Measurements from ENCODE around the gene PAPSS1. TPM values are rescaled to one million over a fixed set of nuclear protein-coding genes. Genes with fewer than 3 reads are reported as not detected.

PAPSS1 gene
- total RNA-seq, 4 donors from 2014 or later = 22.7 to 35.3 (median 29.6) TPM

GRCh38 chr4:107685740-107686139, 34.3 kb downstream of the PAPSS1 start:
- Histone ChIP-seq H3K36me3 (no peaks in the 10 kb centered on the region), H3K4me3 (replicated peaks in 1 of 3) (no peak overlapping the region), H3K27ac (no peak overlapping the region), H3K9me3 (no peaks in the 10 kb centered on the region), H3K4me1 (peaks cover 0 to 3% of the 10 kb centered on the region in 2 donors), H3K27me3 (no peaks in the 10 kb centered on the region)
- TF ChIP-seq CTCF (IDR thresholded peaks at IDR 0.05) (no peak), POLR2A (IDR thresholded peaks at IDR 0.05) (no peak)
- intact Hi-C loops (cut with DNase I) = no loop called here
- no peak for DNase-seq
- WGBS, 2 donors = 62 to 76% methylated on average over 1 of the region's 1 CpG

- no peaks in the 10 kb centered on the region for H3K36me3 ChIP-seq
- peaks cover 0 to 3% of the 10 kb centered on the region in 2 donors for H3K4me1 ChIP-seq
- H3K9me3 ChIP-seq = no peaks in the 10 kb centered on the region
- H3K27ac ChIP-seq = no peak overlapping the region
- intact Hi-C loops (cut with DNase I) = no loop called here
- no peaks in the 10 kb centered on the region for H3K27me3 ChIP-seq
- H3K4me3 ChIP-seq (replicated peaks in 1 of 3) = no peak overlapping the region
- no peak for TF ChIP-seq CTCF (IDR thresholded peaks at IDR 0.05)
- no peak for TF ChIP-seq POLR2A (IDR thresholded peaks at IDR 0.05)
- DNase-seq = no peak
Measured at GRCh38 chr4:107683873-107684272, 36.2 kb downstream of the PAPSS1 start.

- 96 to 97% methylated on average over 3 of the region's 3 CpGs for WGBS, 2 donors
- H3K4me1 ChIP-seq = peaks cover 0 to 3% of the 10 kb centered on the region in 2 donors
- H3K36me3 ChIP-seq = no peaks in the 10 kb centered on the region
- DNase-seq = no peak
- H3K4me3 ChIP-seq (replicated peaks in 1 of 3) = no peak overlapping the region
- H3K27me3 ChIP-seq = no peaks in the 10 kb centered on the region
- intact Hi-C loops (cut with DNase I) = no loop called here
- TF ChIP-seq CTCF (IDR thresholded peaks at IDR 0.05) = no peak
- no peak for TF ChIP-seq POLR2A (IDR thresholded peaks at IDR 0.05)
- no peaks in the 10 kb centered on the region for H3K9me3 ChIP-seq
- no peak overlapping the region for H3K27ac ChIP-seq
Measured at GRCh38 chr4:107682306-107682705, 37.7 kb downstream of the PAPSS1 start.

DNA sequence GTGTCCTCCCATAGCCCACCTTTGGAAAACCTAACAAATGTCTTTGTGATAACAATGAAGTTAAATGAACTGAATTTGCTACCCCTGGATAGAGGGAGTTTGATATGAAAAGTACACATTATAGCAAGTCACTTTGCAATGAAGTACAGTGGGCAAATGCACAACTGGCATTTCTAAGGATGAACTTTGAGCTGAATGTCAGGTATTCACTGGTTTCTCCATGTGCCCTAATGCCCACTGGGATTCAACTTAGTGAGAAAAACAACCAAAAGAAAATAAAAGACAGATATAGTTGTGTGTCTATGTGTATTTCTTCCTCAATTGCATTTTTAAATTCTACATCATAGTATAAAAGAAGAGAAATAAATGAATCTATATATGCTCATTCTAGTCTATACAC, 51.0 kb downstream of the PAPSS1 start:
- intact Hi-C loops (cut with DNase I) = no loop called here
- Histone ChIP-seq H3K27ac (no peak overlapping the region), H3K9me3 (no peaks in the 10 kb centered on the region), H3K36me3 (no peaks in the 10 kb centered on the region), H3K27me3 (no peaks in the 10 kb centered on the region), H3K4me3 (replicated peaks in 1 of 3) (no peak overlapping the region), H3K4me1 (peaks cover 4 to 14% of the 10 kb centered on the region in 2 donors)
- TF ChIP-seq CTCF (IDR thresholded peaks at IDR 0.05) (no peak), POLR2A (IDR thresholded peaks at IDR 0.05) (no peak)
- DNase-seq = no peak

GRCh38 chr4:107666134-107666533, 53.9 kb downstream of the PAPSS1 start:
- Histone ChIP-seq H3K27me3 (no peaks in the 10 kb centered on the region), H3K27ac (no peak overlapping the region), H3K4me1 (peaks cover 4 to 14% of the 10 kb centered on the region in 2 donors), H3K36me3 (no peaks in the 10 kb centered on the region), H3K4me3 (replicated peaks in 1 of 3) (no peak overlapping the region), H3K9me3 (no peaks in the 10 kb centered on the region)
- peak in 3 of 6 experiments; percentile 42 to 62 (median 59) for TF ChIP-seq CTCF (IDR thresholded peaks at IDR 0.05)
- no peak for TF ChIP-seq POLR2A (IDR thresholded peaks at IDR 0.05)
- intact Hi-C loops (cut with DNase I) = no loop called here
- no peak for DNase-seq
- WGBS, 2 donors = 53 to 54% methylated on average over 1 of the region's 1 CpG

Data from thyroid gland (tissue), 4 donors.